AG04449 (cell line): Measurements from ENCODE around the gene PLCG1.
A peak's percentile ranks its signal among the peaks of the same experiment; 100 is the strongest.
"Not testable (repeated sequence)": the region's sequence is repeated elsewhere in the genome, so short reads cannot be mapped to it uniquely, and the experiment has no call there.

Experiments
- CTCF ChIA-PET: fragments of 350-600 bp; formaldehyde crosslinking; extraction: SDS; loops from one replicate; lab custom pipeline; 2021; ENCODE audit warnings: antibody characterized with exemption; lab: Yijun Ruan, JAX
- POLR2A ChIA-PET: fragments of 400-600, 350-600 bp; formaldehyde crosslinking; extraction: SDS; loops from one replicate; lab custom pipeline; 2020; ENCODE audit warnings: antibody characterized with exemption, inconsistent platforms; lab: Yijun Ruan, JAX
- DNase-seq: peaks from one replicate; pipeline ENCODE4 v3.0.0-alpha.2; 2010; ENCODE audit warnings: low read depth, low spot score
- H3K4me3 ChIP-seq: 2 replicates; pipeline ENCODE4 v1.5.1; 2011; ENCODE audit warnings: low read depth, mild to moderate bottlenecking, control low read depth, low read length
- TF ChIP-seq, protein P1 (sequence below): IDR thresholded peaks from one replicate; pipeline ENCODE4 v1.5.1; 2011; ENCODE audit warnings: mild to moderate bottlenecking, moderate library complexity, low read length, control low read depth, inconsistent platforms; ENCODE audit not compliant: insufficient read depth; ENCODE audit errors: missing control alignments

Gene PLCG1

DNA sequence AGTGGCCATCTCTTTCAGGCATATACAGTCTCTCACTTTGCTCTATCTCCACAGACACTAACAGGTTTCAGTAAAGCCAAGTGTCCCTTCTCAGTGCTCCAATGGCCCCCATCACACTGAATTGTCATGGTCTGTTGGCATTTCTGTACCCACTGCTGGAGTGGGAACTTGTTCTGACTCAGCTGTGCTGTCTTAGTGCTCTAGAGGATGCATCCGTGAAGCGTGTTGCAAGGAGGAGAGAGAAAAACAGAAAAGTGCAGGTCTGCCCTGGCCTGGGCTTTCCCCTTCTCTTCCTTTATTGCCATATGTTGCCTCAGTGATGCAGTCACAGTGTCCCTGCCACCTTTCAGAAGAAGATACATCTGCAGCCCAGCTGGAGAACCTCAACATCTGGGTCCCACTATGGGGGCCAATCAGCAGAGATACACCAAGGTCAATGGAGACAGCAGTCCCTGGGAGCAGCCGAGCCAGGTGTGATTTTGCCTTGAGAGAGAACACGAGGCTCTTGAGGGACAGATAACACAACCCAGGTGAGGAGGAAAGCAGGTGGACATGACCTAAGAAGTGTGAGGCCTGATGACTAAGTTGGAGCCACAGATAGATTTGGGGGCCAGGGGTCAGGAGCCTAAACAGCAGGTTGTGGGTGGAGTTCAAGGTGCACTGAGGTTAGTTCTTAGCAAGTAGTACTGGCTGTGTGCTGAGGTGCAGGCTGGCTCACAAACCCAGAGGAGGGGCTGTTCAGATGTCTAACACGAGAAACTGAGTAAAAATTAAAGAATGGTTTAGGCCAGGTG lies 5.6 kb upstream of the PLCG1 start:
- H3K4me3 ChIP-seq = no peak overlapping the region
- TF ChIP-seq, protein P1, sequence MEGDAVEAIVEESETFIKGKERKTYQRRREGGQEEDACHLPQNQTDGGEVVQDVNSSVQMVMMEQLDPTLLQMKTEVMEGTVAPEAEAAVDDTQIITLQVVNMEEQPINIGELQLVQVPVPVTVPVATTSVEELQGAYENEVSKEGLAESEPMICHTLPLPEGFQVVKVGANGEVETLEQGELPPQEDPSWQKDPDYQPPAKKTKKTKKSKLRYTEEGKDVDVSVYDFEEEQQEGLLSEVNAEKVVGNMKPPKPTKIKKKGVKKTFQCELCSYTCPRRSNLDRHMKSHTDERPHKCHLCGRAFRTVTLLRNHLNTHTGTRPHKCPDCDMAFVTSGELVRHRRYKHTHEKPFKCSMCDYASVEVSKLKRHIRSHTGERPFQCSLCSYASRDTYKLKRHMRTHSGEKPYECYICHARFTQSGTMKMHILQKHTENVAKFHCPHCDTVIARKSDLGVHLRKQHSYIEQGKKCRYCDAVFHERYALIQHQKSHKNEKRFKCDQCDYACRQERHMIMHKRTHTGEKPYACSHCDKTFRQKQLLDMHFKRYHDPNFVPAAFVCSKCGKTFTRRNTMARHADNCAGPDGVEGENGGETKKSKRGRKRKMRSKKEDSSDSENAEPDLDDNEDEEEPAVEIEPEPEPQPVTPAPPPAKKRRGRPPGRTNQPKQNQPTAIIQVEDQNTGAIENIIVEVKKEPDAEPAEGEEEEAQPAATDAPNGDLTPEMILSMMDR = no peak
- DNase-seq = no peak
- ChIA-PET CTCF (interaction anchor here (0.8 to 2.6 kb wide), 4 partner anchors 12 to 242 kb away, joined by 3 to 15 read pairs (median 3); no protein-coding TSS in a partner anchor), POLR2A (no interaction called here)

DNA sequence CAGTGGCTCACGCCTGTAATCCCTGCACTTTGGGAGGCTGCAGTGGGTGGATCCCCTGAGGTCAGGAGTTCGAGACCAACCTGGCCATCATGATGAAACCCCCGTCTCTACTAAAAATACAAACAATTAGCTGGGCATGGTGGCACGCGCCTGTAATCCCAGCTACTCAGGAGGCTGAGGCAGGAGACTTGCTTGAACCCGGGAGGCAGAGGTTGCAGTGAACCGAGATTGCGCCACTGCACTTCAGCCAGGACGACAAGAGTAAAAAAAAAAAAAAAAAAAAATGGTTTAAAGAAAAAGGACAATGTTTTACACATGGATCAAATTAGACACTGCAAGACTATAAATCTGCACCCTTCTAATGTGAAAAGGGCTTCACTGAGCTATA lies 5.0 kb upstream of the PLCG1 start:
- DNase-seq, POLR2A ChIA-PET, H3K4me3 ChIP-seq: not testable (repeated sequence)
- CTCF ChIA-PET = interaction anchor here (0.6 to 2.6 kb wide), 5 partner anchors 13 to 207 kb away, joined by 3 to 15 read pairs (median 3); no protein-coding TSS in a partner anchor

DNA sequence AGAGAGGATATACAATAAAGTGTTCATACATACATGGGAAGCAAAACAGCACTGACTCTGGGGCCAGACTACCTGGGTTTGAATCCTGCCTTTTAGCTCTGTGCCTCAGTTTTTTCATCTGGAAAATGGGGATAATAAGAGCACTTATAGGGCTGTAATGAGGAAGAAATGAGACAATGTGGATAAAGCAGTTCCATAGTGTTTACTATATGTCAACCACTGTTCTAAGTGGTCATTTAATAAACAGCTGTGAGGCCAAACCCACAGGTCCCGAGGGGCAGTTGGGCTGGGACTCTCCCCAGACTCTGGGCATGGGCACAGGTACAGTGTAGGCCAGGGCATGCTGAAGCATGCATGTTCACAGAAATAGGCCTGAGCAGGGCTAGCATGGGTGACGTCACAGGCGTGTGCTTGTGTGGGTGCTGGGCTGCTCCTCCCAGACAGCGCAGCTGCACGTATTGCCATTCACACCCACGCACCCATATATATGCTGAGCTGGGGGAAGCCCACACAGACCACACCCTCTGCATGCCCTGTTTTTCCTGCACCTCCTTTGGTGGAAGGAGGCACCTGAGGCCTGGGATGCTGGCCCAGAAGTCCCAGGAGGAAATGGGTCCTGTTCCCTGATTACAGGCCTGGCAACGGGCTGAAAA lies 3.5 kb upstream of the PLCG1 start:
- POLR2A ChIA-PET = no interaction called here
- TF ChIP-seq, protein P1 = no peak
- CTCF ChIA-PET = interaction anchor here (0.7 to 2.7 kb wide), 14 partner anchors 12 to 280 kb away, joined by 3 to 15 read pairs (median 3); partner anchors contain the start of gene LPIN3
- H3K4me3 ChIP-seq = no peak overlapping the region
- no peak for DNase-seq

DNA sequence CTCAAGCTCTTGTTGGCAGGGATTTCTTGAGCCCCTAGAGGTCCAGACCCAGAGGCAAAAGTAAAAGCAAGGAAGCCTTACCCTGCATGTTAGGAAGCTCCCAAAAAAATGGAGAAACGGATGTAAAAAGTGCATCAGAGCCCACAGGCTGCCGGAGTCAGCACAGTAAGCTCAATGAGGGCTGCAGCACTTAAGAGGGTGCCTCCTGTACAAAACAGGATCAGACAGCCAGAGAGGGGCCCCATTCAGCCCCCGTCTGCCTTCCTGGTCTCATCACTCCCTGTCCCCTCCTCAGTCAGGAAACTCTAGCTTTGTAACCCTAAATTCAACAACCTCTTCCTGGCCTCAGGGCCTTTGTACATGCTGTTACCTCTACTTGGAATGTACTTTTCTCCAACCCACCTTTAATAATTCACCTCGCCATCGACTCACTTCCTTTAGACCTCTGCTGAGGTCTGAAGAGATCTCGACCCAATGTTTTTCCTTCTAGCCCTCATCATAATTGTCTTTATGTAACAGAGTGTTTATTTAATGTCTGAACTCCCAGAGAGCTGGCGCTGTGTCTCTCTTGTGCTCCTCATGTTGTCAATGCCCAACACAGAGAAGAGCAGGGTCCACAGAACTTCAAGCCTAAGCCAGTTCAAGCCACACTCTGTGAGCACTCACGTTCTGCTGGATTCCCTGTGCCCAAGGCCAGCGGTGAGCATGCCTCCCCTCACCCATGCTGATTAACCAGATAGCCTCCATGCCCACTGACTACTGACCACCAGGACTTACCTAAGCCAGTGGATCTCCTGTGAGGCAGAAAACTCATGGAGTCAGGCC lies 2.8 kb upstream of the PLCG1 start:
- ChIA-PET POLR2A (no interaction called here), CTCF (interaction anchor here (0.7 to 2.7 kb wide), 23 partner anchors 9 to 280 kb away, joined by 3 to 18 read pairs (median 3); partner anchors contain the start of gene LPIN3)
- H3K4me3 ChIP-seq = no peak overlapping the region
- TF ChIP-seq, protein P1 = no peak
- DNase-seq = no peak

DNA sequence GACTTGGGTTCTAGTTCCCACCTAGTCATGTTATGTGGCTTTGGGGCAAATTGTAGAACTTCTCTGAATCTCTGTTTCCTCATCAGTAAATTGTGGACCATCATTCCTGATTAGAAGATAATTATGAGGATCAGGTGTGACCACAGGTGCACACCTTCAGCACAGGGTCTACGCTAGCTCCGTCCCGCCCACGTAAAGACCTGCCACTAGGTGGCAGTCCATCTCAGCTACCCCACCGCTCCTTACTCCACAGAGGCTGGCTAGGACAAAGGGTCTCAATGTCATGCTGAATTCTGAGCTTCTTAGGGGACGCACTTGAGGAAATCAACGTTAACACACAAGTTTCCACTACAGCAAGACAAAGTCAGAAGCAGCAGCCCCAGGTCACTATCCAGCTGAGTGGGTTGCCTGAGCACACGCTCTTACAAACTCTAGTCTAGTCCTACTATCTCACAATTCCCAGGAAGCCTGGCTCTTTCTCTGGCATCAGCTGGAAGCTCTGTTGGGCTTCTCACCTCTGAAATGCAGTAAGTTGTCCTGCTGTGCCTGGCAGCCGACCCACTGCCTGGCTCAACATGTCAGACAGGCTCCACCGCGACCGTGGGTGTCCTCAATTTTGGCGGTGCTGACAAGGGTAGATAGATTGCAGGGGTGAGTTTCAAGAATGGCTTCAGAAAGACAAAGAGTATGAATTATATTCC lies 2.0 kb upstream of the PLCG1 start:
- ChIA-PET POLR2A (no interaction called here), CTCF (interaction anchor here (0.8 to 2.7 kb wide), 15 partner anchors 10 to 279 kb away, joined by 3 to 18 read pairs (median 4); no protein-coding TSS in a partner anchor)
- TF ChIP-seq, protein P1 = peak; percentile 58
- no peak overlapping the region for H3K4me3 ChIP-seq
- no peak for DNase-seq
